Measurements from ENCODE around the gene PLPPR4.
"Not testable (repeated sequence)": the region's sequence is repeated elsewhere in the genome, so short reads cannot be mapped to it uniquely, and the experiment has no call there.

PLPPR4 gene

GRCh38 chr1:99264201-99265021, at the start of gene PLPPR4:
Gene PLPPR4 (plus strand): TSS chr1:99264492. CDS start chr1:99264594, 102 bp downstream.
- DNase-seq (ENCODE audit: low read depth): no peak

DNA sequence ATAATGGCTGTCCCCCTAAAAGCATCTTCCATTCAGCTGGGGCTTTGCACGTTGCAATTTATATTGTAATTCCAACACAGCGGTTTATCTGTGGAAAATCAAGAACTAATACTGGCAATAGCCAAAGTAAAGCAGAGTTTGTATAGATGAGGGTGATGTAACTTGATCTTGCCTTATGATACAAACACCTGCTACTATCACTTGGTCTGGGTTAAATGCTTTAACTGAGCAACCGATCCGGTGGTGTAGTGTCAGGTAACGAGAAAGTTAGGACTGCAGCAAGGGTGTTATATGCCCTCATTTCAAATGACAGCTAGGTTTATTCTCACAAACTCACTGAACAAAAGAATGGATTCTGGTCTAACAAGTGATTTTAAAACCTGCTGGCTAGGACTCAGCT, 47.3 kb upstream of the PLPPR4 start:
- DNase-seq (ENCODE audit: low read depth): no peak

DNA sequence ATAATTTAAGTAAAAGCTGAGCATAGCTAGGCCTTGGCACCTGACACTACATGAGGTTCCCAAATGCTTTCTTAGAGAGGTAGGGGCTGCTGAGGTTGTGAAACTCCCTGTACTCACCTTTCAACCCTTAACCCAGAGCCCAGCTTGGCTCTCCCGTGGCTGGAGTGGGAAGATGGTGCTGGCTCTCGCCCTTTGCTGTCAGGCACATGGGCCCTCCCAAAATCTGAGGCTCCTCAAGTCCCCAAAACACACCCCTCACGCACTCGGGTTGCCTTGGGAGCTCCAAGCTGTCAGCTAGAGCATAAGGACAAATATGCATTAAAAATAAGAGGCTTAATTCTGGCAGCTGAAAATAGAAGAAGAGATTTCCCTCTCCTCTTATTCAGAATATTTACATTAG, 46.7 kb upstream of the PLPPR4 start:
- DNase-seq (ENCODE audit: low read depth): no peak

DNA sequence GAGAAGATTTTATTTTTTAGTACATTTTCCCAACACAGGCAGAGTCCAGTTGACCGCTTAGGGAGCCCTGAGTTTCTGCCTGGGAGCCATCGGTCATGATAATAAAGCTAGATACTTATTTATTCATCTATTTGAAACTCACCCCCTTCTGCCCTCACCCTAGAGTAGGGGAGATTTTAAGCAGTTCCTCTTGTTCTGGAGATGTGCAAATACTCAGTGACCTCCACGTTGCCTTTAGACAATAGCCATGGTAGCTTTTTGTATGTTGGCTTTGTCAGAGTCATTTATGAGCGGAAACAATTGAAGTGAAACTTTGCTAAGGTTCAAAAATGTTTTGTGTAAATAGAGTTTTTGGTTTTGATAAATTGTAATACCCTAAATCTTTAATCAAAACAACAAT, 45.7 kb upstream of the PLPPR4 start:
- DNase-seq (ENCODE audit: low read depth): no peak

GRCh38 chr1:99218999-99219398, 45.3 kb upstream of the PLPPR4 start:
- DNase-seq (ENCODE audit: low read depth): no peak

DNA sequence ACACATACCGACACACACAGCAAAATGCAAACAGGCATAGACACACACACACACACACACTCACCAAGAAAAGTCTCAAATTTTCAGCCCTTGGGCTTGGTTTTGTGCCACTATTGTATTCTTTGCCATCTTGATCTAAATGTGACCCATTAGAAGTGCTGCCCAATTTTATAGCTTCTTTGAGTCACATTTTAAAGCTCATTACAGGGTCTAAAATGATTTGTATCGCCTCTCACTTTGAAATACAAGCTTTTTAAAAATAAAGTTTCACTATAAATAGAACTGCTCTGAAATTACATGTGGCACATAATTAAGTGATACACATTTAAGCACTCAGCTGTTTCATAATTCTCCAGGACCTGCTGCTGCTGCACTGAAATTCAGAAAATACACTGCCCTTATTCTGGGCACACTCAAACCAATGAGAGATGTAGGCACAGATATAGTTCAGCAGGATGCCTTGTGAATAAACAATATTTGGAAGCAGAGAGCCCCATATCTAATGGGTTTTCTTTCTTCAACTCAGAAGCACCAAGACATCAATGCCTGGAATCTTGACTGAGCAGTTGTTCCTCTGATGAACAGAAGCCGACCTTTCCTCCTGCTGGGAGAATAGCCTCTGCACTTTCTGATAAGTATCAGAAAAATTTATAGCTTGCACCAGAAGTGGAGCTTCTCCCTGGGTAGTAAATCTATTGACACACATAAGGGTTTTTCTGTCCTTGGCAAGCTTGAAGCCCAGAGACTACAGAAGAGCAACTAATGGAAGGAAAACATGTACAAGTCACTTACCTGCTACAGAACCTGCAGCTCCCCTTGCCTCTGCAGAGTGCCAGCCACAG, 37.0 kb upstream of the PLPPR4 start:
- no peak for DNase-seq (ENCODE audit: low read depth)

- no peak for DNase-seq (ENCODE audit: low read depth)
Observed at GRCh38 chr1:99228153-99228552, 36.1 kb upstream of the PLPPR4 start.

DNA sequence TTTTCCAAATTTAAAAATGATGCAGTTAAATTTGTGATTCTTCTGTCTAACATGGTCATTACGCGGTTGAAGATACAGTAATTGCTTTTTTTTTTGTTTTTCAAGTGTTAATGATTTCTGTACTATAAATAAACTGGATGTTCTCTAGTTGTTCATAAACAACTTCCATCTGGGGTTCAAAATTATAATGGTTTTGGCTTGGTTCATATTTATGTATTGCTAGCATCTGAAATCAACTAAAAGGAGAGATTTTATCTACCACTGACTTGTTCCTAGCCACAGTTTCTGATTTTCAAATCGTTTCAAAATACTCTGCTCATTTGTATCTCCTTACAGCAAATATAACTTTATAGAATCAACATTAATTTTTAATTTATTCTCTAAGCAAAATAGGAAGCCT, 35.2 kb upstream of the PLPPR4 start:
- DNase-seq (ENCODE audit: low read depth): no peak

- DNase-seq (ENCODE audit: low read depth): no peak
Observed at GRCh38 chr1:99230695-99231094, 33.6 kb upstream of the PLPPR4 start.

GRCh38 chr1:99232172-99232571, 32.1 kb upstream of the PLPPR4 start:
- no peak for DNase-seq (ENCODE audit: low read depth)

DNA sequence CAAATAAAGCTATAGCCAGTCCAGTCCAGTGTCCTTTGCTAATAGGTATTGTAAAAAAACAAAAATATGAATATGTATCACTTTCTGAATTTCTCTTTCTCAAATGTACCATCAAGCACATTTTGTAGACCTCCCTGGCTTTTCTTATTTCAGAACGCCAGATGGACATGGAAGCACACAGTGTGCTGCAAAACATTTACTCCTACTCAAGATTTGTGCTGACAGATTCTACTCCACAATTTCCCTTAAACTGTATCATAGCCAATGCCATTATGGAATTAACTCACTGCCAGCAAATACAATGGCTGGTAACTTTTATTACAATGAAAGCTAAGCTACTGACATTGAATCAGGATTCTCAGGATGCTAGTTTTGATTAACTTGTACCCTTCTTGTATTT, 30.8 kb upstream of the PLPPR4 start:
- no peak for DNase-seq (ENCODE audit: low read depth)

- no peak for DNase-seq (ENCODE audit: low read depth)
Observed at GRCh38 chr1:99236756-99237155, 27.5 kb upstream of the PLPPR4 start.

DNA sequence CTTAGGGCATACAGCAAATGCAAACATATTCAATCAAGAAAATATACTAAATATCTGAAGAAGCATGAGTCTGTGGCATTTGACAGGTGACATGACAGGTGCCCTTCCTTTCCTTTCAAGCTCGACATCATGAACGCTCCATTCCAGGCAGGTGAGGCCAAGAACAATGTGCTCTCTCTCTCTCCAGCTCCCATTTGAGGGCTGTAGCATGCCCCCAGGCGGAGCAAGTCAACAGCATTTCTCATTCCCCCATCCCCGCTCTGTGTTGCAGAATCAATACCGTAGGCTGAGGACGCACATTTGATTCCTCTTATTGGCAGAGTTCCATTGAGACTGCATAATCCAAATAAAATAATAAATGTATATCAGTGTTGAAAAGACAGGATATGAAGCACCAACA, 24.6 kb upstream of the PLPPR4 start:
- DNase-seq (ENCODE audit: low read depth): no peak

- DNase-seq (ENCODE audit: low read depth): no peak
Observed at GRCh38 chr1:99240621-99241020, 23.7 kb upstream of the PLPPR4 start.

DNA sequence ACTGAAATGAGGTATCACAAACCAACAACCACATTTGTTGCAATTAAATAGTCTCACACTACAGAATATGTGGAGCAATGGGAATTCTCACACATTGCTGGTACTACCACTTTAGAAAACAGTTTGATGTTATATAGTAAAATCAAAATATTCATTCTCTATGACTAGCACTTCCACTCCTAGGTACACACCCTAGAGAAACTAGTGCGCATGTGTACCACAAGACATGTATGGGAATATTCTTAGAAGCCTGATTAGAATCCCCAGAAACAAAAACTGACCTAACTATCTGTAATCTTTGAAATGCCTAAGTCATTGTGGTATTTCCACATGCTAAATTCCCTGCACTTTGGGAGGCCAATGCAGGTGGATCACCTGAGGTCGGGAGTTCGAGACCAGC, 18.1 kb upstream of the PLPPR4 start:
- DNase-seq (ENCODE audit: low read depth): no peak

DNA sequence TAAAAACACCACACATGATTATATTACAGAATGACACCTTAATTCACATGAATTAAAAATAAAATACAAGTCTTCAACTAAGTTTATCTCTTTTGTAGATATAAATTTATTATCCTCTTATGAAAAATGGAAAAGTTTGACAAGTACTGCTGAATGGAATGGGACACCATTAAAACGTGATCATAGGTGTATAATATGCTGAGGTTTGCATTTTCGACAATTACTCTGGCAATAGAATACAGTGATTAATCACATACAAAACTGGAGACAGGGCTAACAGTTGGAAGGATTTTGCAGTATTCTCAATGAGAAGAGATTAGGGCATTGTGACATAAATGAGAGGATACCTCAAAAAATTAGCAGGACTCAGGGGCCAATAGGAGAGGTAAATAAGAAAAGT, 17.1 kb upstream of the PLPPR4 start:
- no peak for DNase-seq (ENCODE audit: low read depth)

DNA sequence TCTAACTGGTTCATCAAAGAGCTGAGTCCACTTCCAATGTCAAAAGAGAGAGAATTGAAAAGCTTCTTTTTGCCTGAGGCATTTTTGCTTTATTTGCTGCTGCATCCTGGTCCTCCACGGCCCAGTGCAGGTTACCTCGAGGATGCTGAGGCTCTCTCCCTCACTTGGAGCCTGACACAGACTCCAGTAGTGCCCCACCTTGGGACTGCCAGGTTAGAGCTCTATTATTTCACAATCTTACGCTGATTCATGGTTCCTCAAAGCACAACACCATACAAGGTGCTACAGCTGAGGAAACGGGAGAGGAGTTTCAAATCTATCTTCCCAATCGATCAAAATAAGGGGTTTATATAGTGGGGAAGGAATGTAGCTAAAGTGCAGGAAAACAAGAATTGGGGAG, 13.6 kb upstream of the PLPPR4 start:
- no peak for DNase-seq (ENCODE audit: low read depth)

DNA sequence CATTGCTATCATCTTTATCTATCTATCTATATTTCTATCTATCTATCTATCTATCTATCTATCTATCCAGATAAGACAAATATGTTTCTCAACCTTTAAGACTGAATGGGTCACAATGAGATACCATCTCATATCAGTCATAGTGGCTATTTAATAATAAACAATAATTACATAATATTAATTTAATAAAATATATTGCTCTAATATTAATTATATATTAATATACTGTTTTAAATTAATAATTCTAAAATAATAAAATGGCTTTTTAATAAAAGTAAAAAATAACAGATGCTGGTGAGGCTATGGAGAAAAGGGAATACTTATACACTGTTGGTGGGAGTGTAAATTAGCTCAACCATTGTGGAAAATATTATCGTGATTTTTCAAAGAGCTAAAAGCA, 13.0 kb upstream of the PLPPR4 start:
- no peak for DNase-seq (ENCODE audit: low read depth)

GRCh38 chr1:99252630-99253029, 11.7 kb upstream of the PLPPR4 start:
- no peak for DNase-seq (ENCODE audit: low read depth)

- DNase-seq (ENCODE audit: low read depth): not testable (repeated sequence)
Observed at GRCh38 chr1:99260402-99260801, 3.9 kb upstream of the PLPPR4 start.

DNA sequence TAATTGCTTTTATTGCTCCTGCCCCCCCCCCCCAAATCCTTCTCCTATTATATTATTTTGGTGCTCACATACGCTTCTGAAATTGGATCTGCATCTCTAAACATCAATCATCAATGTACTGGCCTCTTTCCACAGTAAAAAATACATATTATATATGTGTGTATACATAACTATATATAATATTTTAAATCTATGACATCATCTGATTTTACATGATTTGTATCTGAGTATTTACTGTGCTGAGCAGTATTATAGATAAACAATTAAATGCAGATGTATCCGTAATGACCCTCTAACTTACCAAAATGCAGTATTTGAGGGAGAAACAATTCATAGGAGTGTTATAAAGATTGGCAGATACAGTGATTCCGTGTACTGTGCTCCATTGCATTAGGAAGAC, 832 bp downstream of the PLPPR4 start:
- no peak for DNase-seq (ENCODE audit: low read depth)

GRCh38 chr1:99266726-99267125, 2.4 kb downstream of the PLPPR4 start:
- no peak for DNase-seq (ENCODE audit: low read depth)

DNA sequence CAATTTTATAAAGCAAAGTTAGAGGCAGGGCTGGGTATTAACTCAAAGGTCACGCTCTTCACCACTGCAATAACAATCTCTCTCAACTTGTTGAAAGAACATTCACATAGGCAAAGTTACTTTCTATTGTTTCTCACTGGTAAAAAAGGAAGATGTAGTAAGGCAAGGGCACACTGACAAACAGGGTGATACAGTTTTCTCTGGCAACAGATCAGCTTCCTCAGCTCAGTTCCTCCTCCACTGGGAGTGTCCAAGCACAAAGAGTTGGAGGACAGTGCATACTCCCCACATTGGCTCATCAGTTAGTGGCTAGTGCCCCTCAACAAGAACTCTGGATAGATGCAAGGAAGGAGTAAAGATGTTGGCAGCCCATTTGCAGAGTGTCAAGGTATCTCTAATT, 3.7 kb downstream of the PLPPR4 start:
- DNase-seq (ENCODE audit: low read depth): no peak

Data from activated T-cell treated with anti-CD3 and anti-CD28 coated beads for 48 hours (primary cell).